Activated CD8-positive, alpha-beta memory T cell treated with anti-CD3 and anti-CD28 coated beads for 36 hours (primary cell): ENCODE data around the gene CTXN1. TPM values are rescaled to one million over a fixed set of nuclear protein-coding genes. Genes with fewer than 3 reads are reported as not detected.
"Not testable (repeated sequence)": the region's sequence is repeated elsewhere in the genome, so short reads cannot be mapped to it uniquely, and the experiment has no call there.

Experiments used
- CTCF ChIA-PET: fragments of 350-600 bp; sonication (Branson Sonifier 250); formaldehyde crosslinking; loops from one replicate; lab custom pipeline; 2021; ENCODE audit warnings: antibody characterized with exemption; lab: Charles Lee
- POLR2A ChIA-PET: fragments of 350-600 bp; sonication (Branson Sonifier 250); formaldehyde crosslinking; loops from one replicate; lab custom pipeline; 2021; ENCODE audit warnings: antibody characterized with exemption; lab: Charles Lee
- total RNA-seq, 2 experiments: library from RNA; stranded (reverse); gene quantifications; one replicate each; pipeline ENCODE4 v1.2.3, GENCODE V29; 2021

Gene CTXN1
- under 1 TPM; 0.69 to 0.91 TPM for total RNA-seq

- CTCF ChIA-PET: interaction anchor here (0.6 to 1.8 kb wide), 4 partner anchors 9 to 17 kb away, joined by 3 to 4 read pairs (median 4); partner anchors contain the start of gene TIMM44
These were observed at the start of gene CTXN1 for GRCh38 chr19:7926021-7926726. CTXN1 (minus strand) TSS chr19:7926135; CDS start chr19:7925538, 597 bp downstream.

GRCh38 chr19:7975037-7975436 is 49.1 kb upstream of the CTXN1 start:
- CTCF ChIA-PET: interaction anchor here (1.1 to 2.0 kb wide), 2 partner anchors 15 to 20 kb away, joined by 3 to 4 read pairs; no protein-coding TSS in a partner anchor
- POLR2A ChIA-PET: no interaction called here

More at GRCh38 chr19:7926021-7926726, at the start of gene CTXN1:
- POLR2A ChIA-PET: interaction anchor here (4.1 kb wide), 1 partner anchor 18 kb away, joined by 21 read pairs; the partner anchor contains the start of gene TIMM44

GRCh38 chr19:7973883-7974282 is 47.9 kb upstream of the CTXN1 start:
- POLR2A ChIA-PET: no interaction called here
- CTCF ChIA-PET: no interaction called here

- CTCF ChIA-PET: interaction anchor here (0.7 to 2.2 kb wide), 4 partner anchors 9 to 36 kb away, joined by 3 to 10 read pairs (median 4); partner anchors contain the start of gene TIMM44
- POLR2A ChIA-PET: no interaction called here
These were observed 45.9 kb upstream of the CTXN1 start for GRCh38 chr19:7971553-7972520.

GRCh38 chr19:7970716-7971448 is 44.9 kb upstream of the CTXN1 start:
- ChIA-PET POLR2A (no interaction called here), CTCF (interaction anchor here (0.5 to 2.2 kb wide), 8 partner anchors 10 to 72 kb away, joined by 3 to 10 read pairs (median 4); partner anchors contain the start of gene TIMM44)

GRCh38 chr19:7969555-7969939 is 43.6 kb upstream of the CTXN1 start:
- CTCF ChIA-PET: interaction anchor here (0.7 to 2.2 kb wide), 5 partner anchors 22 to 100 kb away, joined by 3 to 10 read pairs (median 3); partner anchors contain the start of gene TIMM44
- POLR2A ChIA-PET: no interaction called here

- ChIA-PET POLR2A (no interaction called here), CTCF (interaction anchor here (0.7 to 1.3 kb wide), 4 partner anchors 21 to 100 kb away, joined by 3 to 4 read pairs (median 3); no protein-coding TSS in a partner anchor)
These were observed 43.0 kb upstream of the CTXN1 start for GRCh38 chr19:7968796-7969554.

- CTCF ChIA-PET: no interaction called here
- POLR2A ChIA-PET: interaction anchor here (0.6 kb wide), 1 partner anchor 26 kb away, joined by 3 read pairs; no protein-coding TSS in a partner anchor
These were observed 42.3 kb upstream of the CTXN1 start for GRCh38 chr19:7968008-7968795.

GRCh38 chr19:7965921-7966665 is 40.2 kb upstream of the CTXN1 start:
- POLR2A ChIA-PET: no interaction called here
- CTCF ChIA-PET: no interaction called here

GRCh38 chr19:7965259-7965841 is 39.4 kb upstream of the CTXN1 start:
- ChIA-PET CTCF (no interaction called here), POLR2A (no interaction called here)

GRCh38 chr19:7963566-7963965 is 37.6 kb upstream of the CTXN1 start:
- CTCF ChIA-PET: no interaction called here
- POLR2A ChIA-PET: no interaction called here

- ChIA-PET CTCF (no interaction called here), POLR2A (no interaction called here)
These were observed 36.8 kb upstream of the CTXN1 start for GRCh38 chr19:7962644-7963268.

- ChIA-PET CTCF (no interaction called here), POLR2A (no interaction called here)
These were observed 36.1 kb upstream of the CTXN1 start for GRCh38 chr19:7961920-7962626.

- POLR2A ChIA-PET: not testable (repeated sequence)
- CTCF ChIA-PET: interaction anchor here (0.9 to 1.6 kb wide), 2 partner anchors 14 to 17 kb away, joined by 3 read pairs; no protein-coding TSS in a partner anchor
These were observed 35.1 kb upstream of the CTXN1 start for GRCh38 chr19:7961082-7961481.

- ChIA-PET POLR2A (no interaction called here), CTCF (interaction anchor here (1.3 kb wide), 1 partner anchor 12 kb away, joined by 3 read pairs; no protein-coding TSS in a partner anchor)
These were observed 33.3 kb upstream of the CTXN1 start for GRCh38 chr19:7959211-7959610.
